Measurements from ENCODE around the gene LRRIQ4. TPM values are rescaled to one million over a fixed set of nuclear protein-coding genes. Genes with fewer than 3 reads are reported as not detected.

Gene LRRIQ4
- 0.04 TPM for polyA plus RNA-seq (2013, experiment 1 of 2)
- polyA plus RNA-seq (2013, experiment 2 of 2) = not detected

DNA sequence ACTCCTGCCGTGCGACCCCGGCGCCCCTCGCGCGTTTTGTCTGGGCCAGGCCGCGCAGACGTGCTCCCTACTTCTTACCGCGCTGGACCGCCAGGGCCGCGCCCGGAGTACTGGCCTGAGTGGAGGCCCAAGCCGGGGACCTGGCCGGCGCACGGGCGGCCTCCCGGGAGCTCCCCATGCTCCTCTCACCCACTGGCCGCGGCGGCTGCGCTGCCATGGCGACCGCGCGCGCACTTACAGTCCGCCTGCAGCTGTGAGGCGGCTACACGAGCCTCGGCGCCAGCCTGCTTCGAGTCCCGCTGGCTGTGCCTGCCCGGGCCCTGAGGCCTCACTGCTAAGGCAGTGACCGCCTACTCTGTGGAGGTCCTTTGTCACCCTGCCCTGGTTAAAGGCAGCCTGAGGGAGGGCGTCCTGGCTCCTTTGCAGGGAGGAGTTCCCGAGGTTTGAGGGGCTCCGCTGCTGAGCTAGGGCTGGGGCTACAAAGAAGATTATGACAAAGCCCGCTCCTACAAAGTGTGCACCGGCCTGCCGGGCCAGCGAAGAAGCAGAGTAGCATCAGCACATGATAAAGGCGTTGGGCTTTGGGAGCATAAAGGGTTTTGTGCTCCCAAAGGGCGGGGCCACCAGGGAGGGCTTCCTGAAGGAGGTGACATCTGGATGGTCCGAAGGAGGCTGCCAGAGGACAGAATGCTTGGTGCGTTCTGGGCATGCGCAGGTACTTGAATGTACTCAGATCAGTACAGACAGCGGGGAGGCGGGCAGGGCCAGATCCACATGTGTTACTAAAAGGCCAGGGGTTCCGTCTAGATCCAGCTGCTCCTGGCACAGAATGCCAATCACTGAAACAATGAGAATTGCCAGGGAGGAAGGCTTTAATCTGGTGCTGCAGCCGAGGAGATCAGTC is at the start of gene LRRIQ4, which contains the start of gene LRRC34:
Gene LRRIQ4, plus strand, starts transcription at position 539 of the 904 bp plus-strand sequence. CDS start 9,052 bp downstream, outside the sequence.
Gene LRRC34, minus strand, starts transcription at position 573 of the 904 bp plus-strand sequence. Its CDS starts 356 bp downstream, at position 217.
- Histone ChIP-seq H3K36me3 (ENCODE audit: control insufficient read depth in 1 of 2, insufficient read depth in 2 of 2, low read depth in 1 of 2, low read length in 2 of 2) (peaks cover 0 to 3% of the 10 kb centered on the region in 2 experiments), H2BK120ac (ENCODE audit: low read depth, low read length) (no peak within 1 kb of the TSS), H3K4me1 (ENCODE audit: control insufficient read depth, insufficient read depth, low read depth, low read length) (peaks cover 11% of the 10 kb centered on the region), H4K91ac (ENCODE audit: low read length) (peak within 1 kb of the TSS; percentile 99), H3K14ac (ENCODE audit: low read length in 2 of 2) (peak within 1 kb of the TSS in 1 of 2 experiments; percentile 99), H3K79me1 (replicated peaks; ENCODE audit: low read length, poor library complexity, severe bottlenecking) (no peaks in the 10 kb centered on the region), H4K8ac (ENCODE audit: low read length) (peak within 1 kb of the TSS; percentile 100), H3K4ac (ENCODE audit: low read depth in 1 of 2, low read length in 2 of 2) (peak within 1 kb of the TSS; percentile 93 to 94), H3K23ac (ENCODE audit: low read length in 2 of 2) (peak within 1 kb of the TSS in 1 of 2 experiments; percentile 66), H3K4me2 (ENCODE audit: low read length, poor library complexity, severe bottlenecking) (peak within 1 kb of the TSS; percentile 94), H3K9ac (ENCODE audit: low read length) (peak within 1 kb of the TSS; percentile 88), H3K27ac (ENCODE audit: low read length, poor library complexity, severe bottlenecking) (no peak within 1 kb of the TSS), H3K4me3 (ENCODE audit: insufficient read depth in 1 of 2, low read depth in 1 of 2, low read length in 2 of 2) (peak within 1 kb of the TSS; percentile 51 to 77), H3K9me3 (ENCODE audit: control insufficient read depth, low read length) (peaks cover 7% of the 10 kb centered on the region), H2BK15ac (ENCODE audit: low read depth, poor library complexity, severe bottlenecking) (peak within 1 kb of the TSS; percentile 96), H2BK5ac (ENCODE audit: low read depth, low read length, poor library complexity, severe bottlenecking) (no peak within 1 kb of the TSS), H3K27me3 (ENCODE audit: control insufficient read depth in 1 of 2, insufficient read depth in 1 of 2, low read length in 2 of 2) (no peaks in the 10 kb centered on the region), H3K18ac (ENCODE audit: low read depth in 1 of 2, low read length in 2 of 2) (peak within 1 kb of the TSS; percentile 97 to 100), H2AFZ (ENCODE audit: low read depth, low read length) (peak within 1 kb of the TSS; percentile 98), H2BK12ac (ENCODE audit: low read length in 2 of 2) (peak within 1 kb of the TSS; percentile 50 to 71), H2AK5ac (ENCODE audit: low read length, severe bottlenecking) (no peak within 1 kb of the TSS)
- peak; percentile 84 for DNase-seq
- WGBS = 4% methylated on average over 55 of the region's 56 CpGs

GRCh38 chr3:169764312-169764881 is 48.3 kb upstream of the LRRIQ4 start:
- H4K8ac ChIP-seq (ENCODE audit: low read length) = peak overlapping the region; percentile 97
- peak overlapping the region; percentile 72 for H3K4me2 ChIP-seq (ENCODE audit: low read length, poor library complexity, severe bottlenecking)
- H3K4me1 ChIP-seq (ENCODE audit: control insufficient read depth, insufficient read depth, low read depth, low read length) = peaks cover 9% of the 10 kb centered on the region
- peak overlapping the region in 1 of 2 experiments; percentile 96 for H3K14ac ChIP-seq (ENCODE audit: low read length in 2 of 2)
- H2BK5ac ChIP-seq (ENCODE audit: low read depth, low read length, poor library complexity, severe bottlenecking) = no peak overlapping the region
- H4K91ac ChIP-seq (ENCODE audit: low read length) = peak overlapping the region; percentile 98
- DNase-seq = peak; percentile 35
- H2AK5ac ChIP-seq (ENCODE audit: low read length, severe bottlenecking) = no peak overlapping the region
- peaks cover 11% of the 10 kb centered on the region for H3K9me3 ChIP-seq (ENCODE audit: control insufficient read depth, low read length)
- H3K27ac ChIP-seq (ENCODE audit: low read length, poor library complexity, severe bottlenecking) = no peak overlapping the region
- 14% methylated on average over 39 of the region's 46 CpGs for WGBS
- peak overlapping the region; percentile 98 for H3K9ac ChIP-seq (ENCODE audit: low read length)
- peak overlapping the region; percentile 96 for H2AFZ ChIP-seq (ENCODE audit: low read depth, low read length)
- H3K36me3 ChIP-seq (ENCODE audit: control insufficient read depth in 1 of 2, insufficient read depth in 2 of 2, low read depth in 1 of 2, low read length in 2 of 2) = peaks cover 6 to 10% of the 10 kb centered on the region in 2 experiments
- H3K4me3 ChIP-seq (ENCODE audit: insufficient read depth in 1 of 2, low read depth in 1 of 2, low read length in 2 of 2) = peak overlapping the region; percentile 49 to 87
- no peaks in the 10 kb centered on the region for H3K27me3 ChIP-seq (ENCODE audit: control insufficient read depth in 1 of 2, insufficient read depth in 1 of 2, low read length in 2 of 2)
- peak overlapping the region; percentile 96 for H3K4ac ChIP-seq (ENCODE audit: low read depth in 1 of 2, low read length in 2 of 2)
- peak overlapping the region; percentile 34 to 90 for H3K18ac ChIP-seq (ENCODE audit: low read depth in 1 of 2, low read length in 2 of 2)
- peak overlapping the region in 1 of 2 experiments; percentile 85 for H3K23ac ChIP-seq (ENCODE audit: low read length in 2 of 2)
- peak overlapping the region; percentile 84 for H2BK120ac ChIP-seq (ENCODE audit: low read depth, low read length)
- peaks cover 3% of the 10 kb centered on the region for H3K79me1 ChIP-seq (replicated peaks; ENCODE audit: low read length, poor library complexity, severe bottlenecking)
- peak overlapping the region; percentile 38 for H2BK15ac ChIP-seq (ENCODE audit: low read depth, poor library complexity, severe bottlenecking)
- H2BK12ac ChIP-seq (ENCODE audit: low read length in 2 of 2) = no peak overlapping the region

DNA sequence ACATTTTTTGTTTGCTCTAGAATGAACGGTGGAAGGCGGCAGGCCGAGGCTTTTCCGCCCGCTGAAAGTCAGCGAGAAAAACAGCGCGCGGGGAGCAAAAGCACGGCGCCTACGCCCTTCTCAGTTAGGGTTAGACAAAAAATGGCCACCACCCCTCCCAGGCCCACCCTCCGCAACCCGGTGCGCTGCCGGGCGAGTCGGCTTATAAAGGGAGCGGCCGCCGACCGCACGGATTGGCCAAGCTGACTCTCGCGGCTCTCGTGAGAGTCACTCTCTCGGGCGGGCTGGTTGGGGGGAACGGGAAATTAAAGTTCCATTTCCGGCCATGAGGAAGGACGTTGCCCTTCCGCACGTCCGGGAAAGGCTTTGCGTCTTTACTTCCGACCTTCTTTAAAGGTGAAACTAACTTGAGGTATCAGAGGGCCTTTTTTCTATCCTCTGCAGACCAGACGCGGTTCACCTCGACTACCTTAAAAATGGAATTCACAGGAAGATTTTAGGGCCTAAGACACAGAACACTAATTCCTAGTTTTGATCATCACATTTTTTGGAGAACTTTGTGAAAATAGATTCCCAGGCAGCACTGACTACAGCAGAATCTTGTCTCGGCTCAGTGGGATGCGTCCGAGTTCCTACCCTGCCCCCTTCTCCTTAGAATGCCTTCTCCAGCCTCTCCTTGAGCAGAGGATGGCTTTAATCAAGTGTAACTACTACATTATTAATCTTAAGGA is 47.6 kb upstream of the LRRIQ4 start, which contains the start of gene TERC:
Gene TERC, minus strand, starts transcription at position 179 of the 731 bp plus-strand sequence.
- H3K4ac ChIP-seq (ENCODE audit: low read depth in 1 of 2, low read length in 2 of 2) = peak within 1 kb of the TSS; percentile 96
- H4K8ac ChIP-seq (ENCODE audit: low read length) = peak within 1 kb of the TSS; percentile 97
- H3K9ac ChIP-seq (ENCODE audit: low read length) = peak within 1 kb of the TSS; percentile 98
- H3K4me1 ChIP-seq (ENCODE audit: control insufficient read depth, insufficient read depth, low read depth, low read length) = peaks cover 9% of the 10 kb centered on the region
- peak within 1 kb of the TSS; percentile 96 for H2AFZ ChIP-seq (ENCODE audit: low read depth, low read length)
- H3K4me3 ChIP-seq (ENCODE audit: insufficient read depth in 1 of 2, low read depth in 1 of 2, low read length in 2 of 2) = peak within 1 kb of the TSS; percentile 49 to 87
- H2BK120ac ChIP-seq (ENCODE audit: low read depth, low read length) = peak within 1 kb of the TSS; percentile 84
- no peaks in the 10 kb centered on the region for H3K27me3 ChIP-seq (ENCODE audit: control insufficient read depth in 1 of 2, insufficient read depth in 1 of 2, low read length in 2 of 2)
- peak; percentile 82 for DNase-seq
- peak within 1 kb of the TSS; percentile 72 for H3K4me2 ChIP-seq (ENCODE audit: low read length, poor library complexity, severe bottlenecking)
- no peak within 1 kb of the TSS for H2AK5ac ChIP-seq (ENCODE audit: low read length, severe bottlenecking)
- H2BK5ac ChIP-seq (ENCODE audit: low read depth, low read length, poor library complexity, severe bottlenecking) = no peak within 1 kb of the TSS
- peaks cover 6 to 10% of the 10 kb centered on the region in 2 experiments for H3K36me3 ChIP-seq (ENCODE audit: control insufficient read depth in 1 of 2, insufficient read depth in 2 of 2, low read depth in 1 of 2, low read length in 2 of 2)
- peak within 1 kb of the TSS; percentile 98 for H4K91ac ChIP-seq (ENCODE audit: low read length)
- H3K14ac ChIP-seq (ENCODE audit: low read length in 2 of 2) = peak within 1 kb of the TSS in 1 of 2 experiments; percentile 96
- H3K27ac ChIP-seq (ENCODE audit: low read length, poor library complexity, severe bottlenecking) = no peak within 1 kb of the TSS
- 11% methylated on average over 41 of the region's 42 CpGs for WGBS
- H3K9me3 ChIP-seq (ENCODE audit: control insufficient read depth, low read length) = peaks cover 5% of the 10 kb centered on the region
- H3K23ac ChIP-seq (ENCODE audit: low read length in 2 of 2) = peak within 1 kb of the TSS in 1 of 2 experiments; percentile 85
- H3K79me1 ChIP-seq (replicated peaks; ENCODE audit: low read length, poor library complexity, severe bottlenecking) = peaks cover 3% of the 10 kb centered on the region
- peak within 1 kb of the TSS; percentile 34 to 90 for H3K18ac ChIP-seq (ENCODE audit: low read depth in 1 of 2, low read length in 2 of 2)
- H2BK15ac ChIP-seq (ENCODE audit: low read depth, poor library complexity, severe bottlenecking) = peak within 1 kb of the TSS; percentile 38
- no peak within 1 kb of the TSS for H2BK12ac ChIP-seq (ENCODE audit: low read length in 2 of 2)

All from mesenchymal stem cell (in vitro differentiated cells and primary cell).